ENCODE results near the gene SERPINB11. TPM values are rescaled to one million over a fixed set of nuclear protein-coding genes. Genes with fewer than 3 reads are reported as not detected.

The SERPINB11 gene
- total RNA-seq, 2 experiments from 2014 or later, result not detected

DNA sequence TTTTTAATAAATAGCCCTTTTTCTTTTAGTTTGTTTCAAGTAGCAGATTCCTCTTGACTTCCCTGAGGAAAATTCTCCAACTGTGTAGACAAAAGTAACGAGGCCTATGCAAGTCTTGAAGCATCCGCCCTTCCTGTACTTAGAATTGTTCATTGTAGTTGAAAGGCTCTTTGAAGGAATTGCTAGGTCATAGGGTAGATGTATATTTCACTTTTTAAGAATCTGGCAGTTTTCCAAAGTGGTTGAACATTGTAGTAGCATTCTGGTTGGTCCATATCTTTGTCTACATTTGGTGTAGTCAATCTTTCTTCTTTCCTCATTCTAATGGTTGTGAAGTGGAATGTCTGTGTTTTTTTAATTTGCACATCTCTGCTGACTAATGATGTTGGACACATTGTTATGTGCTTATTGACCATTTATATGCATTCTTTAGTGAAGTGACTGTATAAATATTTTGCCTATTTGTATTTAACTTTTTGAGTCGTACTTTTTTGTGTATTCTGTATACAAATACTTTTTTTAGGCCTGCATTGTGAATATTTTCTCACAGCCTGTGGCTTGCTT is 5.6 kb upstream of the SERPINB11 start:
- H3K9me3 Mint-ChIP-seq, result peaks cover 7% of the 10 kb centered on the region
- H3K27ac Mint-ChIP-seq, result no peak overlapping the region
- no peaks in the 10 kb centered on the region for H3K4me1 Mint-ChIP-seq
- no peak overlapping the region for H3K4me3 Mint-ChIP-seq
- DNase-seq, result no peak
- H3K36me3 Mint-ChIP-seq, result no peaks in the 10 kb centered on the region
- peaks cover 11% of the 10 kb centered on the region for H3K27me3 Mint-ChIP-seq

DNA sequence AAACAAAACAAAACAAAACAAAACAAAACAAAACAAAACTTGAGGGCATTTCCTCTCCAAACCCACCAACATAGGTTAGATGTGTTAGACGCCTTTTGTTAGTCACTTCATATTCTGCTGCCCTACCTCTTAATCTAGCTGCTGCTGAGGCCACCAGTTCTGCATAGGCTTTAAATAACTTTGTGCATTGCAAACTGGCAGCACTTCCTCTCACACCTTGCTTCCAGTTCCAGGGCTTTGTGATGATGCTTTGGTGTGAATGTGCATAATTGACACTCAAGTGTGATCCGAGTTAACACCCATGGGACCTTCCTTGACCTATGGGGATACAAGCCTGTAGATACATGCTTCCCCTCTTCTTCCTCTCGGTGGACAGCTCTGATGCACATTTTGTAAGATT is 2.3 kb upstream of the SERPINB11 start:
- H3K27me3 Mint-ChIP-seq, result peaks cover 11% of the 10 kb centered on the region
- H3K9me3 Mint-ChIP-seq, result no peaks in the 10 kb centered on the region
- DNase-seq, result no peak
- H3K36me3 Mint-ChIP-seq, result no peaks in the 10 kb centered on the region
- H3K4me1 Mint-ChIP-seq, result no peaks in the 10 kb centered on the region
- H3K4me3 Mint-ChIP-seq, result no peak overlapping the region
- H3K27ac Mint-ChIP-seq, result no peak overlapping the region

DNA sequence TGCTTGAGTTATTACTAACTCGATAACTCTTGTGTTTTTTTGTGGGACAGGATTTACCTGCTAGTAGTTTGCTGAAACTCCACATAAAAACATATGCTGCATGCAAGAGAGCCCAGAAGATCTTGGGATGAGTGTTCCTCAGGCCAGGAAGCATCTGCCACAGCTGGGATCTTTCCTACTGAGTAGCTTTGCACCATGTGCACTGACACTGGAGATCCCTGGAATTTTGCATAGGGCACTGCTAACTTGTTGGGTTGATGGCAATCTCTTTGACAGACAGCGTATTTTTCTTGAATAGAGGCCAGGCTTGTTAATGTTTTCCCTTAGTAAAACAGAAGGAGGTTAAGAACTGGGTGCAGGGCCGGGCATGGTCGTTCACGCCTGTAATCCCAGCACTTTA is 808 bp upstream of the SERPINB11 start:
- Mint-ChIP-seq H3K27me3 (peaks cover 11% of the 10 kb centered on the region), H3K4me3 (no peak overlapping the region), H3K36me3 (no peaks in the 10 kb centered on the region), H3K27ac (no peak overlapping the region), H3K9me3 (no peaks in the 10 kb centered on the region), H3K4me1 (no peaks in the 10 kb centered on the region)
- DNase-seq, result no peak

DNA sequence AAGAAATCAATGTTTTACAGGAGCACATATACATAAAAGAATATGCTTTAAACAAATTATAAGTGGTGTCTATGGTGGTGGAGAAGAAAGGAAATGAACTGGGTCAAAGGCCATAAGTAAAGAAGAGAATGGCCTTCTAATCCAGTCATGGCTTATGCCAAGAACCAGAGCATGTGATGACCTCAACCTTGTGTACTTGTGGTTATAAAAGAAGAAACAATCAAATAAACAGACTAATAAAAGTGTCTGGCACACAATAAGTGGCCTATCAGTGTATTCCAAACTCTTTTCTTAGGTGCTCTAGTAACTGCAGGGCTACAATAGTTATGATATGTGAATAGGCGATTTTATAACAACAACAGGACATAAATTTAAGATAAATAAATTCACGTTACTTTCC is 2.6 kb downstream of the SERPINB11 start:
- H3K27ac Mint-ChIP-seq, result no peak overlapping the region
- no peaks in the 10 kb centered on the region for H3K36me3 Mint-ChIP-seq
- no peaks in the 10 kb centered on the region for H3K9me3 Mint-ChIP-seq
- no peaks in the 10 kb centered on the region for H3K27me3 Mint-ChIP-seq
- H3K4me1 Mint-ChIP-seq, result no peaks in the 10 kb centered on the region
- DNase-seq, result no peak
- H3K4me3 Mint-ChIP-seq, result no peak overlapping the region

DNA sequence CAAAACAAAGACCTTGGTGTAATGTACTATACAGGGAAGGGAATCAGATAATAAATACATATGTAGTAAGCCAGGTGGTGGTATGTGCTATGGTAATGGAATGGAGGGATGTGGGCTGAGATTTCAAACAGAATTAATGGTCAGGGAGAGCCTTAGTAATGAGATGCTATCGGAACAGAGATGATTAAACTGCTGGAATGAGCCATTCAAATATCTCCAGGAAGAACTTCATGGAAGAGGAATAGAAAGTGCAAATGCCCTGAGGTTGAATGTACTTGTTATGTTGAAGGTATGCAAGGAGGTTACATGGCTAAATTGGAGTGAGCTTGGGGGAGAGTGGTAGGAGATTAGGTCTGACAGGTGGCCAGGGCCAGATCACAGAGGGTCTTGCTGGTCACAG is 5.1 kb downstream of the SERPINB11 start:
- no peaks in the 10 kb centered on the region for H3K27me3 Mint-ChIP-seq
- no peak overlapping the region for H3K4me3 Mint-ChIP-seq
- H3K9me3 Mint-ChIP-seq, result no peaks in the 10 kb centered on the region
- no peaks in the 10 kb centered on the region for H3K4me1 Mint-ChIP-seq
- H3K27ac Mint-ChIP-seq, result no peak overlapping the region
- no peaks in the 10 kb centered on the region for H3K36me3 Mint-ChIP-seq
- DNase-seq, result no peak

DNA sequence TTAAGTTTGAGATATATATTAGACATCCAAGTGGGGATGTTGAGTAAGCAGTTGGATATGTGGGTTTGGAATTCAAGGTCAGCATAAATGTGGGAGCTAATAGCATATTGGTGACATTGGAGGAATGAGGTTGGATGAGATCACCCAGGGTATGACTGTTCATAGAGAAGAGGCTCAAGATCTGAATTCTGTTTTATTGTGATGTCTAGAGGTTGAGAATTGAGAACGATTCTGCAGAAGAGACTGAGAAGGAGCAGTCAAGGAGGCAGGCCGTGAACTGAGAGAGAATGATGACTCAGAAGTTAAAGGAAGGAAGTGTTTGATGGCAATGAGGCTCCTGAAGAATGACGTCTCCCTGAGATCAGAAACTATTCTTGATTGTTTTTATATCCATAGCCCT is 5.9 kb downstream of the SERPINB11 start:
- no peaks in the 10 kb centered on the region for H3K36me3 Mint-ChIP-seq

DNA sequence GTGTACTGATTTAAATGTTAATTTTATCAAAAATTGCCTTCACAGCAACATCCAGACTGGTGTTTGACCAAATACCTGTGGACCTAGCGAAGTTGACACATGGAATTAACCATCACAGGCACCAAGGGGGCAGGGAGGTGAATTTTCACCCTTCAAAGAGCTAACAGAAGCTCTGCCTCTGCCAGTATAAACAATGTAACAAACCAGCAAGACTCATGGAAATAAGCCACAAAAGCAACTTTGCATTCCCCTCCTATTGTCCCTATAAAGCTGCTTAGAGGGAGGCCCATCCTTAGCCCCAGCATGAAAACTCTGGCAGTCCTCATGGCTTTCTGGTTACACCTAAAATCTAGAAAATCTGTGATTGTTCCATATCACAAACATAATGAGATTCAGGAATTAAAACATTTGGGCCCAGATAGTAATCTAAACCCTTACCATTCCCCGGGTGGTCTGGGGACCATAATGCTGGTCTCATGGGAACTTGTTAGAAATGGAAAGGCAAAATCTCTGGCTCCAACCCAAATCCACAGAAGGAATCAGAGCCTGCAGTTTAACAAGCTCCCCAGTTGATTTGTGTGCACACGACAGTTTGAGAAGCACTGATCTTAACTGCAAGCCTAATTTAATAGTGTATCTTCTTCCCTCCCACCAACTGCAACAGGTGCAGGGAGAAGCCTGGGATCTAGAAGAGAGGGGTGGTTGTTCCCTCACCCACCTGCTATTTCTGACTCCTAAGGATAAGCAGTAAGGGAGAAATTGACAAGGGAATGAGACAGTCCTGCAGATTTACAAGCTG is 23.1 kb downstream of the SERPINB11 start:
- no peak overlapping the region for H3K4me3 Mint-ChIP-seq

More for the DNA sequence above, 5.9 kb downstream of the SERPINB11 start:
- peaks cover 3% of the 10 kb centered on the region for H3K9me3 Mint-ChIP-seq
- no peak for DNase-seq
- no peak overlapping the region for H3K27ac Mint-ChIP-seq
- no peaks in the 10 kb centered on the region for H3K4me1 Mint-ChIP-seq
- H3K27me3 Mint-ChIP-seq, result no peaks in the 10 kb centered on the region
- no peak overlapping the region for H3K4me3 Mint-ChIP-seq

DNA sequence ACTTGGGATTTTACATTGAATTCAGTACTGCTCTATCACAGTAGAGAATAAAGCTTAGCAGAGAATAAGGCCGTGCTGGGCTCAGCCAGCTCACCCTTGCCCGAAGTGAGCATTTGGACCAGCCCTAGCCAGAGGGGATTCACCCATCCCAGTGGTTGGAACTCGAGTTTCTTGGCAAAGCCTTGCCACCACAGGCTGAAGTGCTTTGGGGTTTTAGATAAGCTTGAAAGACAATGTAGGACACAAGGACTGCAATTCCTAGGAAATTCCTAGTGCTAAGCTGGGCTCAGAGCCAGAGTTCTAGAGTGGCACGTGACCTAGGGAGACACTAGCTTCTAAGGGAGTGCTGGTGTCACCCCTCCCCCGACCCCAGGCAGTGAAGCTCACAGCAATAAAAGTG is 28.0 kb downstream of the SERPINB11 start:
- no peaks in the 10 kb centered on the region for H3K4me1 Mint-ChIP-seq
- H3K4me3 Mint-ChIP-seq, result no peak overlapping the region
- no peak overlapping the region for H3K27ac Mint-ChIP-seq
- no peak for DNase-seq
- H3K36me3 Mint-ChIP-seq, result no peaks in the 10 kb centered on the region
- no peaks in the 10 kb centered on the region for H3K27me3 Mint-ChIP-seq
- H3K9me3 Mint-ChIP-seq, result peaks cover 1% of the 10 kb centered on the region

More for the DNA sequence above, 23.1 kb downstream of the SERPINB11 start:
- no peaks in the 10 kb centered on the region for H3K9me3 Mint-ChIP-seq
- H3K27ac Mint-ChIP-seq, result no peak overlapping the region
- no peaks in the 10 kb centered on the region for H3K4me1 Mint-ChIP-seq
- H3K36me3 Mint-ChIP-seq, result no peaks in the 10 kb centered on the region
- H3K27me3 Mint-ChIP-seq, result no peaks in the 10 kb centered on the region
- no peak for DNase-seq

DNA sequence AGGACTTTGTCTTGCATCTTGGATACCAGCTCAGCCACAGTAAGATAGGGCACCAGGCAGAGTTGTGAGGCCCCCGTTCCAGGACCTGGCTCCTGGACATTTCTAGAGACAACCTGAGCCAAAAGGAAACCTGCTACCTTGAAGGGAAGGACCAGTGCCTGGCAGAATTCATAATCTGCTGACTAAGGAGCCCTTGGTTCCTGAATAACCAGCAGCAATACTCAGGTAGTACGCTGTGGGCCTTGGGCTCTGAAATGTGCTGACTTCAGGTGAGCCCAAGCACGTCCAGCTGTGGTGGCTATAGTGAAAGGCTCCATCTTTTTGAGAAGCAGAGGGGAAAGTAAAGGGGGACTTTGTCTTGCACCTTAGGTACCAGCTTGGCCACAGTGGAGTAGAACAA is 28.5 kb downstream of the SERPINB11 start:
- peaks cover 1% of the 10 kb centered on the region for H3K9me3 Mint-ChIP-seq
- no peak for DNase-seq

DNA sequence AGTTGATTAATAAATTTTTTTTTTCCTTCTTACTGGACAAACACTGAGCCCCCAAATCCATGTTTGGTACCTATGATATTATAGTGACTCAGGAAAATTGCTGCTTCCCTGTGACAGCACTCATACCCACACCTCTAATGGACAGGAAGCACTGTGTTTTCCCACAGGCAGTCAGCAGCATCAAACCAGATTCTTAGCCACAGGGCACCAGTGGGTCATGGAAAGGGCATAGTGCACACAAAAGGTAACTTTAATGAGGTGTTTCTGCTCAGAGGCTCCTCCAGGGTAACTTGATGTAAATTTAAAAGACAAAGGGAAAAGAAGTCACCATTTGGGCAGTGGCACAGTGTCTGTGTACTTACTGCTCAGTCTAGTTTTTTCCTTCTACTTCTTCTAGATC is 34.1 kb downstream of the SERPINB11 start:
- no peak for DNase-seq
- Mint-ChIP-seq H3K4me1 (no peaks in the 10 kb centered on the region), H3K27me3 (peaks cover 3% of the 10 kb centered on the region), H3K36me3 (no peaks in the 10 kb centered on the region), H3K9me3 (peaks cover 1% of the 10 kb centered on the region), H3K27ac (no peak overlapping the region), H3K4me3 (no peak overlapping the region)

More for the DNA sequence above, 28.5 kb downstream of the SERPINB11 start:
- H3K4me3 Mint-ChIP-seq, result no peak overlapping the region
- no peak overlapping the region for H3K27ac Mint-ChIP-seq
- no peaks in the 10 kb centered on the region for H3K27me3 Mint-ChIP-seq
- H3K4me1 Mint-ChIP-seq, result no peaks in the 10 kb centered on the region
- H3K36me3 Mint-ChIP-seq, result no peaks in the 10 kb centered on the region

DNA sequence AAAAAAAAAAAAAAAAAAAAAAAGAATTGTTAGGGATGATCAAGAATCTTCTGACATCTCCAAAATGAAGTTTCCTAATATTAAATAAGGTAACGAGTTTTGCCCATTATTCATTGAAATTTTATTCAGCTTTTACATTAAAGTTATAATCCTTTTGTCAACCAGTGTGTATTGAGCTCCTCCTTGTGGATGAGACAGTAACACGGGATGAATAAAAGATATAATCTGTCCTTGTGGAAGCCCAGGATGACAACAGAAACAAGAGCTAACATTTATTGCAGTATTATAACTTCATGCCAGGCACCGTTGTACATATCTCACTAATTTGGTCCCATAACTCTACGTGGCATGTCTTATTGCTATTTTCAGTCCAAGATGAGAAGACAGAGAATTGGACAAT is 39.0 kb downstream of the SERPINB11 start:
- Mint-ChIP-seq H3K27ac (no peak overlapping the region), H3K36me3 (no peaks in the 10 kb centered on the region), H3K9me3 (no peaks in the 10 kb centered on the region), H3K4me3 (no peak overlapping the region), H3K27me3 (peaks cover 3% of the 10 kb centered on the region), H3K4me1 (no peaks in the 10 kb centered on the region)
- no peak for DNase-seq

DNA sequence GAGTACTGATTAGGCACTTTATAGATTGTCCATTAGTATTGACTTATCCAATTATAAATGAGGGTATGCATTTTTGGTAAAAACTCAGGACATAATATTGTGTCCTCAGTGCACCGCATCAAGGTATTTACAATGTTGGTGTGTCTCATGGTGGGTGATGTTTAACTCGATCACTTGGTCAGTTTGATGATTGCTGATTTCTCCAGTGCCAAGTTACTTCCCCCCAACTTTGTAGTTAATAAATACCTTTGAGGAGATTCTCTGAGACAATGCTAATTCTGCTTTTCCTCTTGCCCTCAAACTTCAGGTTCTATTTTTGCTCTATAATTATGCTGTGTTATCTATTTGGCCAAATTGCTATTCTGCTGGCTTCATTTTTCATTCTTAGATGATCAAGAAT is 44.2 kb downstream of the SERPINB11 start:
- Mint-ChIP-seq H3K36me3 (no peaks in the 10 kb centered on the region), H3K27me3 (no peaks in the 10 kb centered on the region), H3K9me3 (no peaks in the 10 kb centered on the region), H3K27ac (no peak overlapping the region), H3K4me3 (no peak overlapping the region), H3K4me1 (no peaks in the 10 kb centered on the region)
- DNase-seq, result no peak

DNA sequence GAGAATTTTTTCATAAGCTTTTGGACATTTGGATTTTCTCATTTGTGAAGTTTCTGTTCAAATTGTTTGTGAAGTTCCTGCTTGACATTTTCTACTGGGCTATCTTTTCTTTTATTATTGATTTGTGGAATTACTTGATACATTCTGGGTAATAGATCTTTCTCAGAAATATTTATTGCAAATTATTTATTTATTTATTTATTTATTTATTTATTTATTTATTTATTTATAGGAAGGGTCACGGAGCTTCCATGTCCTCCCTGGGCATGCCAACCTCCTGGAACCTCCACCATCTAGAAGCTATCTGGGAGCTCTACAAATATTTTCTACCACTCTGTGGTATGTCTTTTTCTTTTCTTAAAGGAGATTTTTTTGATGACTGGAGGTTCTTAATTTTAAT is 46.7 kb downstream of the SERPINB11 start:
- H3K27me3 Mint-ChIP-seq, result no peaks in the 10 kb centered on the region
- H3K4me3 Mint-ChIP-seq, result no peak overlapping the region
- DNase-seq, result no peak

DNA sequence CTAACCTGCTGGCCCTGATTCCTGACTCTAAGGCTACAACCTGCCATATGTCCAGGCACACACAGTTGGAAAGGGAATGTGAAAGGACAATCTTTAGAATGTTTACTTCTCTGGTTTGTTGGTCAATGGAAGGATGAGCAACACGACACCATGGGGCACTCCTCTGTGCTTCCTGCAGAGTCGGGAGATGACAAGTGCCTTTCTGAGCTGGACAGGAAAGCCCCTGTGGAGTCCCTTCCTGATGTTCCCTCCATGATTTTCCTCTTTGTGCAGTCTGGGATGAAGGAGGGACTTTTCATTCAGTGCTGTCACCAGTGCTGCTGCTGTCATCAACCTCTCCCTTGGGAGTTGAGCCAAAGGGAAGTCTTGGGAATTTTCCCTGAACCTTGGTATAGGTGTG is 49.9 kb downstream of the SERPINB11 start:
- no peak overlapping the region for H3K27ac Mint-ChIP-seq
- no peaks in the 10 kb centered on the region for H3K4me1 Mint-ChIP-seq
- no peak overlapping the region for H3K4me3 Mint-ChIP-seq
- no peak for DNase-seq
- no peaks in the 10 kb centered on the region for H3K27me3 Mint-ChIP-seq
- no peaks in the 10 kb centered on the region for H3K9me3 Mint-ChIP-seq
- H3K36me3 Mint-ChIP-seq, result no peaks in the 10 kb centered on the region

More for the DNA sequence above, 46.7 kb downstream of the SERPINB11 start:
- Mint-ChIP-seq H3K4me1 (no peaks in the 10 kb centered on the region), H3K36me3 (no peaks in the 10 kb centered on the region), H3K27ac (no peak overlapping the region), H3K9me3 (no peaks in the 10 kb centered on the region)

DNA sequence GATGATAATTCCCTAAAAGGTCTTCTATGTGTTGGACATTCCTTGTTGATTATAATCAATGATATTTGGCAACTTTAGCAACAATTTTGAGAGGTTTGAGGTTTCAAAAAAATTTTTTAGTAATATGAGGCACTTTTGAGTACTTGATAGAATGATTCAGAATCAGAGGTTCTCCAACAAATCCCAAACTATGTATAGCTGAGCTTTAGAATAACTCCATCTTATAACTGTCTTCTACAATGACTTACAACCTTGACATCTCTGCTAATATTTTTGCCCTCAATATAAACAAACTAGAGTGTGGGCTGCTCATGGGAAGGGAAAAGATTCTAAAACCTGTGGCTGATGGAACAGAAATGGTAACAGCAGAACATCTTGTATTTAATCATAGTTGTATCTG is 50.9 kb downstream of the SERPINB11 start:
- Mint-ChIP-seq H3K27ac (no peak overlapping the region), H3K9me3 (no peaks in the 10 kb centered on the region), H3K4me1 (no peaks in the 10 kb centered on the region), H3K27me3 (no peaks in the 10 kb centered on the region), H3K36me3 (no peaks in the 10 kb centered on the region), H3K4me3 (no peak overlapping the region)
- DNase-seq, result no peak

DNA sequence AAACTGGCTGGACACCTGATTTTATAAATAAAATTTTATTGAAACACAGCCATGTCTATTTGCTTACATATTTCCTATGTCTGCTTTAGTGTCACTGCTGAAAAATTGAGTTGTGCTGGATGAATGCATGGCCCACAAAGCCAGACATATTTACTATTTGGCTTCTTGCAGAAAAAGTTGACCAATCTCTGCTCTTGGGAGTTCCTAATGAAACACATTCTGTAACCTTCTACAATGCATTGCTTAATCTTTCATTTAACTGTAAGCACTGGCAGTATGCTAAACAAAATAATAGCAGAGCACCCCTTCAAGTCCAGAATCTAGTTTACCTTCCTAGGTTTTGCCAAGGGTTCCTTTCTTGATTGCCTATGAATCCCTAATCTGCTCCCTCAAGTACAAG is 54.8 kb downstream of the SERPINB11 start:
- no peaks in the 10 kb centered on the region for H3K36me3 Mint-ChIP-seq
- no peaks in the 10 kb centered on the region for H3K4me1 Mint-ChIP-seq
- H3K4me3 Mint-ChIP-seq, result no peak overlapping the region
- no peak for DNase-seq
- H3K27me3 Mint-ChIP-seq, result no peaks in the 10 kb centered on the region
- H3K9me3 Mint-ChIP-seq, result peaks cover 10% of the 10 kb centered on the region
- H3K27ac Mint-ChIP-seq, result no peak overlapping the region
